ENCODE measurements around the gene SLC9A9.

DNA sequence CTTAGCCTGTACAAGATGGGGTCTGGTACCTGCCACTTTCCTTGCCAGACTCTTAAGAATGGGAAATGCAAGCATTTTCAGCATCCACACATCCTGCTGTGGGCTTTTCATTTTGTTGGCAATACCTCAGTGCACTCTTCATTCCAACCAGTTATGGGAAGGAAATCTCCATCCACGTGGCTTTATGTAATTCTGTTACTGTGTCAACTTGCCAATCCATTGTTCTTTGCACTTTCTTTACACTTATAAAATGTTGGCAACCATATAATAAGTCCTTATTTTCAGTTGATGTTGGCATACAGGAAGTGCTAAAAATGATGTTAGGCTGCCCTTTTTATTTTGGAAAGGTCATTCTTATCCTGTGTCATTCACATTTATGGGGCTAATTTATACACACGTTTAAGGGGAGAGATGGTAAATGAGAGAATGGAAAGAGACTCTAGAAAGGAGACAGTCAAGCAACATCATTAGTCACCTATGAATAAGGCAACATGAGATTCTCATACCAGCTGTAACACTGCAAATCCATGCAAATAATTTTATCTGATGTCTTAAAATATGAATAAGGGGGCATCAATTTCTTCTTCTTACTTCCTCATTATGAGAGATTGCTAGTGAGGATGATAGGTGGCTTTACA is 490.0 kb downstream of the SLC9A9 start:
- TF ChIP-seq, protein P1, sequence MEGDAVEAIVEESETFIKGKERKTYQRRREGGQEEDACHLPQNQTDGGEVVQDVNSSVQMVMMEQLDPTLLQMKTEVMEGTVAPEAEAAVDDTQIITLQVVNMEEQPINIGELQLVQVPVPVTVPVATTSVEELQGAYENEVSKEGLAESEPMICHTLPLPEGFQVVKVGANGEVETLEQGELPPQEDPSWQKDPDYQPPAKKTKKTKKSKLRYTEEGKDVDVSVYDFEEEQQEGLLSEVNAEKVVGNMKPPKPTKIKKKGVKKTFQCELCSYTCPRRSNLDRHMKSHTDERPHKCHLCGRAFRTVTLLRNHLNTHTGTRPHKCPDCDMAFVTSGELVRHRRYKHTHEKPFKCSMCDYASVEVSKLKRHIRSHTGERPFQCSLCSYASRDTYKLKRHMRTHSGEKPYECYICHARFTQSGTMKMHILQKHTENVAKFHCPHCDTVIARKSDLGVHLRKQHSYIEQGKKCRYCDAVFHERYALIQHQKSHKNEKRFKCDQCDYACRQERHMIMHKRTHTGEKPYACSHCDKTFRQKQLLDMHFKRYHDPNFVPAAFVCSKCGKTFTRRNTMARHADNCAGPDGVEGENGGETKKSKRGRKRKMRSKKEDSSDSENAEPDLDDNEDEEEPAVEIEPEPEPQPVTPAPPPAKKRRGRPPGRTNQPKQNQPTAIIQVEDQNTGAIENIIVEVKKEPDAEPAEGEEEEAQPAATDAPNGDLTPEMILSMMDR (IDR thresholded peaks at IDR 0.05; ENCODE audit: insufficient read depth, low read length): no peak
- TF ChIP-seq GABPA (IDR thresholded peaks at IDR 0.05; ENCODE audit: low read depth): no peak

Data from HL-60 (cell line).